ENCODE results near the gene ZNF619.
"Not testable (repeated sequence)": the region's sequence is repeated elsewhere in the genome, so short reads cannot be mapped to it uniquely, and the experiment has no call there.

The ZNF619 gene

DNA sequence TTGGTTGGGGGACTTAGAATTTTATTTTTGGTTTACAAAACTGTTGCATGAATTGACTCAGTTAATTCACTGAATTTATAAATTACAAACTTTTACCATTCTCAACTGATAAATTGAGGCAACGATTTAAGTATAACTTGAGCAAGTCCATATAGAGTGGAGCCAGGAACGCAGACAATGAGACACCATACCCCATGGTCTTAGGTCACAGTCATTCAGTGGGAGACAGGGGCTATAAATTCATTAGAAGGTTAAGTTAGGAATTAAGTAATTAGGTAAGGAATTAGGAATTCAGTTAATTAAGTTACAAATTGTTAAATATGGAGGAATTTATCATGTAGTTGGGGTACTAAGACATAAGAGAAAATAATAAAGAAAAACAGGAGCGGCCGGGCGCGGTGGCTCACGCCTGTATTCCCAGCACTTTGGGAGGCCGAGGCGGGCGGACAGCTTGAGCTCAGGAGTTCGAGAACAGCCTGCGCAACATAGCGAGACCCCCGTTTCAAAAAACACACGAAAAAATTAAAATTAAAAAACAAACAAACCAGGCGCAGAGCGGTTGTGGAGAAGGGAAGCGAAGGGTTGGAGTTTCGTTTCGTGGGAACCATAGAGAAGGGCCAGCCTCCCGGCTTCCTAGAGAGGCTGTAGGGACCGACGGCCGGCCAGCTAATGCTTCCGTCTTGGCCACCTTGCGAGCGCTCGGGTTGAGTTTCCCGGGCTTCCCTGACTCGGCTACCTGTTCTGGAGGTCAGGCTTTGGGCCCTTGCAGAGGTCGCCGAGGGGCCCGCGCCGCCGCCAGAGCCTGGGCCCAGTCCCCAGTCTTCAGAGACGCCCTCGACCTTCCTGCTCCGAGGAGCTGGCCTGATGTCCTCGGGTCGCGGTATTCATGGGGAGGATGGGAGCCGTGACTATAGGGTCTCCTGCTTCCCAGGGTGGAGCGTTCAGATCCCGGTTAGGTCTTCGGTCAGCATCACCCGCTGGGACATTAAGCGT, at the start of gene ZNF619:
TSS of gene ZNF619 (plus strand) at position 645 of the 993 bp plus-strand sequence. CDS start 858 bp downstream, outside the sequence.
- DNase-seq = peak in 1 of 2 donors; percentile 37

DNA sequence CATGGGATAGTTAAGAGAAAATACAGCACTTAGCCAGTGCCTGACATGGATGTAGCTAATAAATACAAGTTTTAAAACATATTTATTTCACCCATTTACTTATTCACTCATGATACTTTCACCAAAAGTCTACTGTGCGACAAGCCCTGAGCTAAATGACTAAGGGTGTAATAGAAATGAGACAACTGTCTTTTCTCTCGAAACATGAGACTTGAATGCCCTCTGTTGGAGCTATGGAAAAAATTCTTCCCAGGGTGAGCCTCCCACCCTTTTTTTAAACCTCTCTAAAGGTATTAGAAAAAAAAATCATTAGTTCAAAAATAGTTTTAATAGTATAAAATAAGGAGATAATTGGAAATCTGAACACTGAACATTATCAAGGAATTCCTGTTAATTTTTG, 44.1 kb upstream of the ZNF619 start:
- no peak for DNase-seq

DNA sequence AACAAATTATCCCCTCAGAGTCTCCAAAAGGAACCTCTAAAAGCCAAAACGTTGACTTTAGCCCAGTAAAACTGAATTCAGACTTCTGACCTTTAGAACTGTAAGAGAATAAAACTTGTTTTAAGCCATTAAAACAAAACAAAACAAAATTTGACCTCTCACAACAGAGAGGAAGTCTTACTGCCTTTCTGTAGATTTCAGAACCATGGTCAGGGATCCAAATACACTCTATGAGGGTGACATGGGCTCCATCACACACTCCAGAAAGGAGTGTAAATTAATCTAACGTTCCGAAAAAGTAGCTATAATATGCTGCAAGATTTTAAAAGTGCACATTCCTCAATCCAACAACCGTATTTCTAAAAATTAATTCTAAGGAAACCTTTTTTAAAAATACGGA, 39.0 kb upstream of the ZNF619 start:
- DNase-seq = no peak

DNA sequence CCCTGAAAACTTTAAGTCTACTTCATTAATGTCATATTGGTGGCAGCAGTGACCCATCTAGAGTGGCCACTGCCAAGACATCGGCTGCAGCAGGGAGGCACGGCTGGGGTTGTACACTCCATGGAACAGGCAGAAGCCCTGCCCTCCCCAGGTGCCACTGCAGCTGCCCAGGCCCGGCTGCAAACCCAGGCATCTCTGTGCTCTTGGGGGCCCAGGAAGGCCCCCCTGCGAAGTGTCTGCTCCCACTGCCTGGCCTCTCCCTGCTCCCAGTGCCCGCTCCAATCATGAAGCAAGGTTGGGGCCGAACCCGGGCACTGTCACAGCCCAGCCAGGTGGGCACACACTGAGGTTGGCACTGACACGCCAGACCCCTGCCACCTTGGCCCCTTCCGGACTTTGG, 31.9 kb upstream of the ZNF619 start:
- no peak for DNase-seq

DNA sequence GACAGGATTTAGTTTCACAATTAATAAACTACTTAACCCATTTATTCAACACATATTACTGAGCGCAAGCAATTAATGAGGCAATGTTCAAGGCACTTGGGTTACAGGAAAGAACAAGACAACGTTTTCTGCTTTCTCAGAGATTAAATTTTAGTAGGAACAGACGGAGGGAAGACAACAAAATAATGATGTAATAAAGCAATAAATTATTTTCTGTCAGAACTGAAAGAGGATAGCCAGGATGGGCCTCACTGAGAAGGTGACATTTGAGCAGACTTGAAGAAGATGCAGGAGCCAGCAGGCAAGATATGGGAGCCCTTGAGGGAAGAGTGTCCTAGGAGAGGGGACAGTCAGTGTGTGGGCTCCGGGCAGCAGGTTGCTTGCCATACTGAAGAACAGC, 31.0 kb upstream of the ZNF619 start:
- DNase-seq = no peak

DNA sequence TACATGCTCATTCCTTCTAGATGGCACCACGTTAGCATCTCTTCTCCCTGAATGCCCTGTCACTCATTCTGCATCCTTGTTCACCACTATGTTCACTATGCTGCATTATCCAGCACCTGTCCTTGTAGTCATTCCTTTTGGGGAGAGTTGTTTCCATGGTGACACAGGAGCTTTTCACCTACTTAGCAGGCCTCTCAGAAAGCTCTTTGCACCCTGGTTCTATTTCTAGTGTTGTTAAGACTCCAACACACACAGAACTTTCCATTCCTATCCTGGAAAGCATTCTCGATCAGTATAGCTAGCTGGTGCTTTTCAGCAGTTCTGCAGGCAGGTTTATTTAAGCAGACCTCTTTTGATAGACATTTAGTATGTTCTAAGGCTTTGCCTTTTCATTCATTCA, 26.5 kb upstream of the ZNF619 start:
- no peak for DNase-seq

DNA sequence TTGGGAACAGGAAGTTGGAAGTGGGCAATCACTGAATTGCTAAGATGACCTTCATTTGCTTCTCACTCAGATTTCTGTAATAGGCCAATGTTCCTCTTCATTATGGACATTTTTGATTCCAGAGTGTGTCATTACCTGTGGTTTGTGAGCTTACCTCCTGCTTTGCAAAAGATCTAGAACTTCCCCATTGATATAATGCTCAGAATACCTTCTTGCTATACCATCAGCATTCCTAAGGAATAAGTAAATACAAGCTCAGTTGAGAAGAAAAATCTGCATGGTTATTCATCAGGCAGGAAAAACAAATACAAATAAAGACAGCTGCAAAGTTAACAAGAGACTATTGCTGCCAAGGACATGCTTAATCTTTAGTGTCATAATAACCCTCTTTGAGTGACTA, 25.4 kb upstream of the ZNF619 start:
- DNase-seq = no peak

DNA sequence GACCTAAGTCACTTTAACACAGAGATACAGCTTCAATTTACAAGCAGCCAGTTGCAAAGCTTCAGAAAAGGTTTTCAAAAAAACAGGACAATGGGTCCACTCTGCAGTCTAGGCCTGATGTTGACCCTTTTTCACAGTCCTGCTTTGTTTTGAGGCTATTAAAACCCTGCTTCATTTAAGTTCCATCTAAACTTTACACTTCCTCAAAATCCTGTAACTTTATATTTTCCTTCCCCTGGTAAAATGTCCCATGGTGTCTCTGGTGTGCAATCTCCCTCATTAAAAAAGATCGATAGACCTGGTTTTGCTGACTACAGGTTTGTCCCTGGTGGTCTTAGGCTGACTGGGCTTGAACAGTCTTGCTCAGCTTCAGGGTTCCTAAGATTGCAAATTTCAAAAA, 24.9 kb upstream of the ZNF619 start:
- no peak for DNase-seq

DNA sequence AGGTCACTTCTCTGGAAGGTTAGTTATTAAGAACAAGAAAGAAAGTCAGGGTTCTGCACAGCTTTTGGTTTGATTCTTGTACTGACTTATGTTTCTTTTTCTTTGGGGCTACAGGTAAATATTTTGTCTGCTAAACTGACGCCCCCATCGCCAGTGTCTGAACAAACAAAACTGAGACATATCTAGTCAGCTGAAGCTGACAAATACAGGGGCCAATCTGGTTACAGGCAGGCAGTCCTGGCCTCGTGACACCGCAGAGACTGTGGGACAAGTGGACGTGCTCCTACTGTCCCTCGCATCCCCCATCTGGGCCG, 24.4 kb upstream of the ZNF619 start:
- DNase-seq = no peak

DNA sequence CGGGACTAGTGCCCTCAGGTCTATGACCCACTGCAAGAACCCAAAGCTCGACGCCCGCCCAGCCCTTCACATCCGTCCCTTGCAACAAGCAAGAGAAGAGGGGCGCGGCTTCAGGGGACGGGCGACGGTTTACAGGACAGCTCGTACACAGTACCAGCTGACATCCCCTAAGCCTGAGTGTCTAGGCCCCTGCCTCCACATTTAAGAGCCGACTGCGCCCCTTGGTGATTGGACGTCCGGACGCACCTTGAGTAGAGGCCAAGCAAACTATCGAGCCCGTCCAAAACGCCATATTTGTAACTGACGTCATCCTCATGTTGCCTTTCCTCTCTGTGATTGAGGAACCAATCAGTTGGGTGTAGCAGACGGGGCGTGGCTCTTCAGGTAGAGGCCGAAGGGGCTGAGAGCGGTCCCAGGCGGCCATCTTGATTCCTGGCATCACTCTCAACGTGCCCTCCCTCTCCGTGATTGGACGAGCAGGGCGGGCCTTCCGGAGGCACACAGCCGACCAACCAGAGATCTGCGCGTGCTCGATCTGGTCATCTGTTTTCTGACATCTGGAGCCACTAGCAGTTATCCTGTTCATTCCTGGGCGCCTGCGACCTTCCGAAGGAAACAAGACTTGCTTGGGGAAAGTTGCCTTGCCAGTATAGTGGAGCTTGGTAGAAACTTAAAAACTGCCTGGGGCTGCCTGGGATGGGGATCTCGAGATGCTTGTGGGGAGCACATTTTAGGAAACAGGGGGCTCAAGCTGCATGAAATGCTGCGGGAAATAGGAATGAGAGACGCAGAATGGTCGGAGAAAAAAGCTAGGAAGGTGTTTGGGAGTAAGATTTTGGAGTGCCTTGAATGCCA, 23.8 kb upstream of the ZNF619 start:
- DNase-seq = peak; percentile 87

DNA sequence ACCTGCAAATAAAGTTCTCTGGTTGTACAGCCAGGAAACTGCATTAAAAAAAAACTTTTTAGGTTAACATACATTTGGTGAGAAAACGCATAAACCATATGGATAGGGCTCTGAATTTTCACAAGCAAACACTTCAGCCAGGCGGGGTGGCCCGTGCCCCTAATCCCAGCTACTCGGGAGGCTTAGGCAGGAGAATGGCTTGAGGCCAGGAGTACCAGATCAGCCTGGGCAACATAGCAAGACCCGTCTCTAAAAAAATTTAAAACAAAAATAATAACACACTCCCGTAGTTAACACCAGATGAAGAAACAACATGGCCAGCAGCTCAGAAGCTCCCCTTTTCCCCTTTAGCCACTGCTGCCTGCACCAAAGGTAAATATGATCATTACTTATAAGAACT, 23.0 kb upstream of the ZNF619 start:
- DNase-seq = no peak

DNA sequence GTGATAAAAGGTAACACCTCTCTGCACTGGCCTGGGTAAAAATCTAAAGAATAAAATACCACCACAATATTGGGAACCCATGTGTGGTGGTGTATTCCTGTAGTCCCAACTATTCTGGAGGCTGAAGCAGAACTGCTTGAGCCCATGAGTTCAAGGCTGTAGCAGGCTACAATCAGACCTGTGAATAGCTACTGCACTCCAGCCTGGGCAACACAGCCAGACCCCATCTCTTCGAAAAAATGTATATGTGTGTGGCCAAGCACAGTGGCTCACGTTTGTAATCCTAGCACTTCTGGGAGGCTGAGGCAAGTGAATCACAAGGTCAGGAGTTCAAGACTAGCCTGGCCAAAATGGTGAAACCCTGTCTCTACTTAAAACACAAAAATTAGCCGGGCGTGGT, 21.6 kb upstream of the ZNF619 start:
- DNase-seq = no peak

DNA sequence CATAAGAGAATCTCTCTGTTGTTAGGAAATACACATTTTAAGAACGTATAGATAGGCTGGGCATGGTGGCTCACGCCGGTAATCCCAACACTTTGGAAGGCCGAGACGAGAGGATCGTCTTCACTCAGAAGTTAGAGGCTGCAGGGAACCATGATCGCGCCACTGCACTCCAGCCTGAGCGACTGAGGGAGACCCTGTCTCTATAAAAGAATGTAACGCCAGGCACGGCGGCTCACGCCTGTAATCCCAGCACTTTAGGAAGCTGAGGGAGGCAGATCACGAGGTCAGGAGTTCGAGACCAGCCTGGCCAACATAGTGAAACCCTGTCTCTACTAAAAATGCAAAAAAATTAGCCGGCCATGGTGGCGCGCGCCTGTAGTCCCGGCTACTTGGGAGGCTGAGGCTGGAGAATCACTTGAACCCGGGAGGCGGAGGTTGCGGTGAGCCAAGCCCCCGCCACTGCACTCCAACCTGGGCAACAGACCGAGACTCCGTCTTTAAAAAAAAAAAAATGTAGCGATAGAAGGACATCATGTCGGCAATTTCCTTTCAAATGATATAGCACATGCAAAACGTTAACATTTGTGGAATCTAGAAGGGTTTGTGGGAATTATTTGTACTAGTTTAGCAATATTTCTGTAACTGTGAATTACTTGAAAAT, 20.5 kb upstream of the ZNF619 start:
- no peak for DNase-seq

DNA sequence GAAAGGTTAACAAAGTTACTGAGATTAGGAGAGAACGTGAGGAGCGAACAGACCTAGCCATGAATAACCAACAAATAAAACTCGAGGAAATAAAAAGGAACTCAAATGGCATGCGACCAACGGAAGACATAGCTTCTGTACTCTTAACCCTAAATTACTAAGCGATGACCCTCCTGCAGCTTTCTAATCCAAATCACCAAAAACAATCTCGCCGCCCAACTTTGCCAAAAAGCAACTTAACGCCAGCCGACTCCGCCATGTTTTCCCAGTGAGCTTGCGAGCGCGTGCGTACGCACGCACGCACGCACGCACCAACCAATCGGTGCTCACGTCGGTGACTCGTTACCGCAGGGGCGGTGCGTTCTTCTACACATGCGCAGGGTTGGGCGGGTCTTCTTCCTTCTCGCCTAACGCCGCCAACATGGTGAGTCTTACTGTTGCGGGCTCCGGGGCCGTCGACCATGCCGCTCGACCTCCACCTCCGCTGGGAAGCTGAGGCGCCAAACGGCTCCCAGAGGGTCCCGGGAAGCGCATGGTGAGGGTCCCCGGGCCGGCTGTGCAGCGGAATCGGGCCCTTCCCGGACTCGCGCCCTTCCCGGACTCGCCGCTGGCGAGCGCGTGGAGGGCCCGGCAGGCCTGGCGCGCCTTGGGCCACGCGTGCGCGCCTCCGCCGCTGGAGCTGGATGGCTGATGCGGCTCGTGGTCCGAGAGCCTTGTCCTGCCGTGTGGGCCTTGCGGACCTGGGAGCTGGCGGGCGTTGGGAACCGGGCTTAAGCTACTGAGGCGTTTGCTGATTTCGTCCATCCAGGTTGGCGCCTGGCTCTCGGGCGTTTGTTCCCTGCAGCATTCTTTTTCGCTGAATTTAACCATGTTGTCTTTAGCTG, 19.7 kb upstream of the ZNF619 start, which contains the start of gene RPL14:
TSS of gene RPL14 (plus strand) at position 400 of the 884 bp plus-strand sequence. CDS start at position 533, 133 bp downstream.
- peak; percentile 85 to 90 for DNase-seq

DNA sequence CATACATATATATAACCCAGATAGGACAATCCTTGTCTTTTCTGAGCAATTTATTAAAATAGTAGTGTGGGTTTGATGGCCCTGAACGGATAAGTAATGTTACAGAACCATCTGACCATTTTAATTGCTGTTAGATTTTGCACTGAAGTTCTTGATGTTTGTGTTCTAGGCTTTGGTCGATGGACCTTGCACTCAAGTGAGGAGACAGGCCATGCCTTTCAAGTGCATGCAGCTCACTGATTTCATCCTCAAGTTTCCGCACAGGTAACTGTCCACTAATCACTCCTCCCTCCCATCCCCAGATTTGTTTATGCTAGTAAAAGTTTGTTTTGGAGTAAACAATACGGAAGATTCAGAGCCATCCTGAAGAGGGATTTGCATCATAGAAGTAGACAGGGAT, 18.4 kb upstream of the ZNF619 start:
- no peak for DNase-seq

DNA sequence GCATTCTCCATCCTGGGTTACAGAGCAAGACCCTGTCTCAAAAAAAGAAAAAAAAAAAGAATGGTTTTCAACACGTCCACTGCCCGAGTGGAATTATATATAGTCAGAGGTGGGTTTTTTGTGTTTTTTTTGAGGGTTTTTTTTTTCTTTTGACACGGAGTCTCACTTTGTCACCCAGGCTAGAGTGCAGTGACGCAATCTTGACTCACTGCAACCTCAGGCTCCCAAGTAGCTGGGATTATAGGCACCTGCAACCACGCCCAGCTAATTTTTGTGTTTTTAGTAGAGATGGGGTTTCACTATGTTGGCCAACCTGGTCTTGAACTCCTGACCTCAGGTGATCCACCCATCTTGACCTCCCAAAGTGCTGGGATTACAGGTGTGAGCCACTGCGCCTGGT, 16.4 kb upstream of the ZNF619 start:
- DNase-seq = not testable (repeated sequence)

DNA sequence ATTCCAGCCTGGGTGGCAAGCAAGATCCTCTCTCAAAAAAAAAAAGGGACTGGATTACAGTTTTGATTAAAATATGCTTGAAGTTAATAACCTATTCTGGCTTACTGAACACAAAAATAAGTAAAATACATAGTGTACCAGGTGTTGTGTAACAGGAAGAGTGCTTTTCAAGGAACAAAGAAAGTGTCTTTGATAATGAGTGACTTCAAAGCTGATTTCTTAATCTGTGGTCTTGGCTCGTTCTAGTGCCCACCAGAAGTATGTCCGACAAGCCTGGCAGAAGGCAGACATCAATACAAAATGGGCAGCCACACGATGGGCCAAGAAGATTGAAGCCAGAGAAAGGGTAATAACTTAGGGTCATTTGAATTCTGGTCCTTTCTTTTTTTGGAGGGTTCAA, 15.8 kb upstream of the ZNF619 start:
- no peak for DNase-seq

DNA sequence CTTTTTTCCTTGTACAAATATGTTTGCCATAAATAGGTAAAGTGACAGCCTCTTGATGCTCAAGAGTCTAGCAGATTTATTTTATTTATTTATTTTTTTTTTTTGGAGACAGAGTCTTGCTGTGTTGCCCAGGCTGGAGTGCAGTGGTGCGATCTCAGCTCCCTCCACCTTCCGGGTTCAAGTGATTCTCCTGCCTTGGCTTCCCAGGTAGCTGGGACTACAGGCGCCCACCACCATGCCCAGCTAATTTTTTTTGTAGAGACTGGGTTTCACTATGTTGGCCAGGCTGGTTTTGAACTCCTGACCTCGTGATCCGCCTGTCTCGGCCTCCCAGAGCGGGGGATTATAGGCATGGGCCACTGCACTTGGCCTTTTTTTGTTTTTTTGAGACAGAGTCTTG, 14.1 kb upstream of the ZNF619 start:
- not testable (repeated sequence) for DNase-seq

DNA sequence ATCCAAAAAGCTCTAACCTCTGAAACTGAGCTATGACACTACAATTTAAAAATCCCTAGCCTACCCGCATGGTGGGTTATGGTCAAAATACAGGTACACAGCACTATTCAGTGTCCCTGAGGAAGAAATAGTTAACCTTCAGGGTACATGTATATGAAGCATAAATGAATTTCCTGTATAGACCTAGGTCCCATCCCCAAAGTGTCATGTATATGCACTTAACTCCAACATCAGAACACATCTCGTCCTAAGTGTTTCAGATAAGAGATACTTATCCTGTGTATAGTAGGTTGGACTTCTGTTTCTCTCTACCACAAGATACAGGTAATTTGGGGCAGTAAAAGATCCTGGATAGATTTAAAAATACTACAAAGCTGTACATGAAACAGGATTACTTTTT, 13.3 kb upstream of the ZNF619 start:
- no peak for DNase-seq

DNA sequence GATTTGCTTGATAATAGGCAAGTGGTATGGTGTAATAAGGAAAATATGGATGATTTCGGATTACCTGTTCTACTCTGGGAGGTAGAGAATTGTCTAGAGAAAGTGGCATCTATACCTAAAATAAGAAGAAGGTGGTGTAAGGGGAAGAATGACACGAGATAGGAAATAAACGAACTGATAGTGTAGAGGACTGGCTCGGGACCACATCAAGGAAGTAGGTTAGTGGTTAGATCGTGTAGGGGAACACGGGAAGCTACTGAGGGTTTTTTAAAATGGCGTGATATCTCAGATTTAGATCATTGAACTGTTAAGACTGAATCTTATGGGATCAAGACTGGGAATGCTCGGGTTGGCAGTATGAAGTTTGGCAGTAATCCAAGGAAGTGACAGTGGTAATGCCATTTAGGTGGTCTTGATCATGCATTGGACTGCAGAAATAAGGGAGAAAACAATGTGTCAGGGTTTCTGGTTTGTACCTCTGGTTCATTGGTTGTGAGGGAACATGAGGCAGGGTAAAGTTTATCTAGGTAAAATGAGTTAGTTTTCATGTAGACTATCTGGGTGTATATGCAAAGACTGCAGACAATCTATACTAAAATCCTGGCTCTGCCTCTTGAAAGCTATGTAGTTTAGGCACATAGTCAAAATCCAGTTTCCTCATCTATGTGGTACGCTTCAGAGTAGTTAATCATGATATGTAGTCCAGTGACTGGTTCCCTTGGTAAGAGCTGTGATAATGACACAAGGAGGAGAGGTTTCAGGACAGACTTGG, 12.4 kb upstream of the ZNF619 start:
- no peak for DNase-seq

DNA sequence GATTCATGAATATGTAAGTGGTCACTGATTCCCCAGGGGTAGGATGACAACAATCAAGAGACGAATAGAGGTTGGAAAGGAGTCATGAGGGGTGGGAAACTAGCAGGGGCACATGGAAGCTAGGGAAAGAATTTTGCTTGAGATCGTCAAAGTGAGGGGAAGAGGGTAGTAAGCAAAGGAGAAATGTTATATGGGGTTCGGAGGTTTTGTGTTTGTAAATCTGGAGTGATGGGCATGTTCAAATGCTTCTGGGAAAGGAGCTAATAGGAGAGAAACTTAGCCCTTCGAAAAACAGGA, 11.9 kb upstream of the ZNF619 start:
- no peak for DNase-seq

DNA sequence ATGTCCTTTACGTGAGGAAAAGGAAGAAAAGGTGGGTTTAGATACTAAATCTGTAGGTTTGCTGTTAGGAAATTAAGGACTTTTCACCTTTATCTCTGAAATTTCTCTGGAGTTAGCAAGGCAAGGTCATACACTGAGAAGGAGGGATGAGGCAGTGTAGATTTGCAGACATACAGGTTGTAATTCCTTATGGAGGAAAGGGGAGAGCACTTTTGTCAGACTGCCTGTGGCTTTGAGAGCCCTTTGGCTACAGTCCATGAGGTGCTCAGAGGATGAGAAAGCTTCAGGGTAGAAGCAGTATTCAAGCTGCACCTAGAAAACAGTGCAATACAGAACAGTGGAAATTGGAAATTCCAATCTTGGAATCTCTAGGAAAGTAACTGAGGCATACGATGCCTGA, 11.5 kb upstream of the ZNF619 start:
- DNase-seq = no peak

Data from stimulated activated CD4-positive, alpha-beta T cell treated with anti-CD3 and anti-CD28 coated beads, Interleukin-2, amount 100 ng/mL, for 48 hours (primary cell).